22Rv1 (cell line): Measurements from ENCODE around the gene OTUB2.

ENCODE experiments used
- H3K27ac ChIP-seq: fragments of 450-650 bp; 2 replicates; pipeline ENCODE4 v1.5.1; 2017
- ZFX ChIP-seq: fragments of 450-650 bp; IDR thresholded peaks from 2 replicates; pipeline ENCODE4 v1.6.1; 2017; ENCODE audit warnings: antibody characterized with exemption, borderline replicate concordance
- TF ChIP-seq, protein P1 (sequence below): fragments of 450-650 bp; IDR thresholded peaks from 2 replicates; pipeline ENCODE4 v1.5.1; 2017; ENCODE audit warnings: mild to moderate bottlenecking

OTUB2 gene

DNA sequence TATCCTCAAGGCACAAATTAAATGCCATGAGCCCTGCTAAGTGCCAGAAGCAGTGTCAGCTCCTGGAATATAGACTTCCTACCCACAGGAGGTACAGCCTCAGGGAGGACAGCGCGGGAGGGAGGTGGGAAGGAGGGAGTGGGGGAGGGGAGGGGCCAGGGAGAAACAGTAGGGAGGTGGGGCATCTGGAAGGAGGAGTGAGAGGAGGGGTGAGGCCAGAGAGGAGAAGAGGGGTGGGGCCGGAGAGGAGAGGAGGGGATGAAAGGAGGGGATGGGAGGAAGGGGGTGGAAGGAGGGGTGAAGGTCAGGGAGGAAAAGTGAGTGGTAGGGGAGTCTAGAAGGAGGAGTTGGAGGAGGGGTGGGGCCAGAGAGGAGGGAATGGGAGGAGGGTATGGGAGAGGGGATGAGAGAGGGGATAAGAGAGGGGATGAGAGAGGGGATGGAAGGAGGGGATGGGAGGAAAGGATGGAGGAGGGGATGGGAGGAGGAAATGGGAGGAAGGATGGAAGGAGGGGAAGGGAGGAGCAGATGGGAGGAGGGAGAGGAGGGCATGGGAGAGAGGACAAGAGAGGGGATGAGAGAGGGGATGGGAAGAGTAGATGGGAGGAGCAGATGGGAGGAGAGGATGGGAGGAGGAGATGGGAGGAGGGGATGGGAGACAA, 38.2 kb upstream of the OTUB2 start:
- TF ChIP-seq, protein P1, sequence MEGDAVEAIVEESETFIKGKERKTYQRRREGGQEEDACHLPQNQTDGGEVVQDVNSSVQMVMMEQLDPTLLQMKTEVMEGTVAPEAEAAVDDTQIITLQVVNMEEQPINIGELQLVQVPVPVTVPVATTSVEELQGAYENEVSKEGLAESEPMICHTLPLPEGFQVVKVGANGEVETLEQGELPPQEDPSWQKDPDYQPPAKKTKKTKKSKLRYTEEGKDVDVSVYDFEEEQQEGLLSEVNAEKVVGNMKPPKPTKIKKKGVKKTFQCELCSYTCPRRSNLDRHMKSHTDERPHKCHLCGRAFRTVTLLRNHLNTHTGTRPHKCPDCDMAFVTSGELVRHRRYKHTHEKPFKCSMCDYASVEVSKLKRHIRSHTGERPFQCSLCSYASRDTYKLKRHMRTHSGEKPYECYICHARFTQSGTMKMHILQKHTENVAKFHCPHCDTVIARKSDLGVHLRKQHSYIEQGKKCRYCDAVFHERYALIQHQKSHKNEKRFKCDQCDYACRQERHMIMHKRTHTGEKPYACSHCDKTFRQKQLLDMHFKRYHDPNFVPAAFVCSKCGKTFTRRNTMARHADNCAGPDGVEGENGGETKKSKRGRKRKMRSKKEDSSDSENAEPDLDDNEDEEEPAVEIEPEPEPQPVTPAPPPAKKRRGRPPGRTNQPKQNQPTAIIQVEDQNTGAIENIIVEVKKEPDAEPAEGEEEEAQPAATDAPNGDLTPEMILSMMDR = no peak
- no peak for TF ChIP-seq ZFX

DNA sequence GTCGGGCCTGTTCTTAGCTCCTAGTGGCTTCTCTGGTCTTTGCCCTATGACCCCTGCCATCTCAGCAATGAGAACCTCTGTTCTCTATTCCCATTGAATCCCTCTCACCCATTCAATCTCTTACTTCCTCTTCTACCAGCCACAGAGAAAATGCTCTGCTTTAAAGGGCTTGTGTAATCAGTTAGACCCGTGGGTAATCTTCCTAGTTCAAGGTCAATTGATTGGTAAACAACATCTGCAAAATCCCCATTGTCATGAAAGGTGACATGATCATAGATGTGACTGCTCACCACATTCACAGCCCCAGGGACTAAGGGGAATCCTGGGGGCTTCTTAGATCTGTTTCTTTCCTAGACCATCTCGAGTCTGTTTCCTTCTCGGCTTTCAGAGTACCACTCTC, 36.2 kb upstream of the OTUB2 start:
- TF ChIP-seq ZFX = no peak
- TF ChIP-seq, protein P1 = no peak
- no peak overlapping the region for H3K27ac ChIP-seq

More for the DNA sequence above, 38.2 kb upstream of the OTUB2 start:
- H3K27ac ChIP-seq = no peak overlapping the region

DNA sequence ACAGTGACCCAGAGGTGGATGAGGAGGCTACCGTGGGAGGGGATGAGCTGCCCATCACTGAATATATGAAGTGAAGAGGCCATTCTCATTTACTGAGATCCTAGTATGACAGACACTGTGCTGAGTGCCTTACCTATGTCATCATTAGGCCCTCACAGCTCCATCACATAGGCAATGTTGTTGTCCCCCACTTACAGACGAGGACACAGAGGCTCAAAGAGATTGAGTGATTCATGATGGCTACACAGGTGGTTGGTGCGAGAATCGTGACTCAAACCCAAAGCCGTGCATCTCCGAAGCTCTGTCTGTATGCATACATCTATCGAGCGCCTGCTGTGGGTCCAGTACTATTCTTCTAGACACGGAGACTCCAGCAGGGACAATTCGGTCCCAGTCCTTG, 34.9 kb upstream of the OTUB2 start:
- TF ChIP-seq, protein P1 = no peak
- TF ChIP-seq ZFX = no peak
- H3K27ac ChIP-seq = no peak overlapping the region

DNA sequence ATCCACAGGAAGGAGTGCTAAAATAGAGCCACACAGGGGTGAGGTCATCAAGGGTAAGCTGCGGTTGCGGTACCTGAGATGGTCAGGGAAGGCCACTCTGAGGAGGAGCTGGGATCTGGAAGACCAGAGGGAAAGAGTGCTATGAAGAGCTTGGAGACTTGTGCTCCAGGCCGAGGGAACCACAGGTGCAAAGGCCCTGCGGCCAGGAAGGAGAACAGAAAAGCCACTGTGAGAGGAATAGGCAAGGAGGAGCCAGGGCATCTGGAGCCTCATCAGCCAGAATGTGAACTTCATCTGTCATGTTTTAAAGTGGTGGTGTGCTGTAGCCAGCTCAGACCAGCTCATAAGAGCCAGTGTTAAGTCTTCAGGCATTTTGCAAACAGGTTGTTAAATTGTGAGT, 34.5 kb upstream of the OTUB2 start:
- TF ChIP-seq, protein P1 = no peak
- TF ChIP-seq ZFX = no peak
- H3K27ac ChIP-seq = no peak overlapping the region

DNA sequence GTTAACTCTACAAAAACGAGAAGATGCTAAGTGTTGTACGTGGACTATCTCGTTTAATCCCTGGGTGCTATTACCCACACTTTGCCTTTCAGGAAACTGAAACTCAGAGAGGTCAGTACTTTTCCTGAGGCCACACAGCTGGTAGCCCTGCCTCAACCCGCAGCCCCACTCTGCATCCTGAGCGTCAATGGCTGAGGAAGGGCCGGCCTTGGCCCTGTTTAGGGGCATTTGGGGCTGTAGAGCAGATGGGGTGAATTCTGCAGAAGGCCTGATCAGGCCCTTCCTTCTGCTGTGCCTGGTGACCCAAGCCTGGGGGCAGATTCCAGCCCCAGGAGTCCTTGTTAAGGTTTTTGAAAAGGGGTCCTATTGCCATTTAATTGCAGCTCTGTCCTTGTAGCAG, 32.8 kb upstream of the OTUB2 start:
- no peak for TF ChIP-seq ZFX
- TF ChIP-seq, protein P1 = no peak
- no peak overlapping the region for H3K27ac ChIP-seq

DNA sequence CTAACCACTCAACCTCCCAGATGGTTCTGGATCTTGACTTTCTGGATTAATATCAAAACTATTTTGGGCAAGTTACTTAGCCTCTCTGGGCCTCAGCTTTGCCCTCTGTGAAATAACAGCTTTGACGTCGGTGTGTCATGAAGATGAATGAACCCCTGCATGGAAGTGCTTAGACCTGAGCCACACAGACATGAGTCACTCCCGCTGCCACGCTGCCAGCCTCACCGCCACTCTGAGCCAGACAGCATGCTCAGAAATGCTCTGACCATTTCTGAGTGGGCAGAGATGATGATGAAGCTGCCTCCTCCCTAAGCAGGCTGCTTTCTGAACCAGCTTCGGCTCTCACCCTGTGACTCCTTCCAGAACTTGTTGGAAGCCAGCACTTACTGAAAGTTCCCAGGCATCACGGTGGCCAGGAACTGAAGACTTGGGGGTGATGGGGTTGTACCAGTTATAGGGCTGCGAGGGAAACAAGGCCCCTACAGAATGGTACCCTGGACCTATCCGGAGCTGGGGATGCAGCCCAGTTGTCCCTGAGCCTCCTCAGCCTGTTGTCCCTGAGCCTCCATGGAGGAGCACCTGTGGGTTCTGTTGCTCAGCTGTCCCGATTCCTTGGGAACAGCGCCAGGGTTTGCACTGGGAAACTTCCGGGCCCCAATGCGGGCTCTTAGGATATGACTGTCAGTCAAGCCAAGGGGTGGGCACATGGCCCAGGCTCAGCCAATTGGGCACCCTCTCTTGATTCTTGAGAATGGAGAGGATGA, 31.0 kb upstream of the OTUB2 start:
- H3K27ac ChIP-seq = no peak overlapping the region
- no peak for TF ChIP-seq ZFX
- TF ChIP-seq, protein P1 = no peak

DNA sequence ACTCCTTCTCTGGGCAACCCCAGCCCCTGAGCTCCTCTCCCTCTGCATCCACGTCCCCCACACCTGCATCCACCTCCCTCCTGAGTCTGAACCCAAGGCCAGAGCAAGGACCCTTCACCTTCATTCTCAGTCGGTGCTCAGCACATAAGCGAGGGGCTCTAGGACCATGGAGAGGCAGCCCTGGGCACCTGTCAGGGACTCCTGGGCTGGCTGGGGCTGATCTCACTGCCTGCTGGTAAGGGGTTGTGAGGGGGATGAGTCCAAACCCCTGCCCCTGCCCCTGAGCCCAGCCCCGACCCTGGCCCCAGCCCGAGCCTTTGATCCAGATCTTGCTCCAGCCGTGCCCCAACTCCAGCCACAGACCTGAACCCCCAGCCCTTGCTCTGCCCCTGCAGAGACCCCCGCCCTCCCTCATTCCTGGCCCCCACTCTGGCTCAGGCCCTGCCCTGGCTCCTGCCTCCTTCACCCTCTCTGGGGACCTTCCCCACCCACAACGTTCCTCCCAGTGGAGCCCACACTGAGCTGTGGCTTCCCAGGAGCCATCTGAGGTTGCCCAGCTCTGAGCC, 29.9 kb upstream of the OTUB2 start:
- TF ChIP-seq, protein P1 = no peak
- no peak for TF ChIP-seq ZFX
- no peak overlapping the region for H3K27ac ChIP-seq
